ENCODE measurements around the gene CFAP54.

CFAP54 gene

GRCh38 chr12:96774496-96775256 is 285.3 kb downstream of the CFAP54 start:
- TF ChIP-seq CTCF (IDR thresholded peaks at IDR 0.05; ENCODE audit: low read depth, low read length), result no peak

GRCh38 chr12:96776908-96777307 is 287.5 kb downstream of the CFAP54 start:
- TF ChIP-seq CTCF (IDR thresholded peaks at IDR 0.05; ENCODE audit: low read depth, low read length), result no peak
- no peak overlapping the region for H3K4me3 ChIP-seq (ENCODE audit: low read depth, low read length)

More at GRCh38 chr12:96774496-96775256, 285.3 kb downstream of the CFAP54 start:
- H3K4me3 ChIP-seq (ENCODE audit: low read depth, low read length), result no peak overlapping the region

- no peak for TF ChIP-seq CTCF (IDR thresholded peaks at IDR 0.05; ENCODE audit: low read depth, low read length)
- H3K4me3 ChIP-seq (ENCODE audit: low read depth, low read length), result no peak overlapping the region
Measured at GRCh38 chr12:96780330-96780729, 291.0 kb downstream of the CFAP54 start.

GRCh38 chr12:96786791-96787190 is 297.4 kb downstream of the CFAP54 start:
- no peak overlapping the region for H3K4me3 ChIP-seq (ENCODE audit: low read depth, low read length)
- TF ChIP-seq CTCF (IDR thresholded peaks at IDR 0.05; ENCODE audit: low read depth, low read length), result no peak

GRCh38 chr12:96803969-96804368 is 314.6 kb downstream of the CFAP54 start:
- H3K4me3 ChIP-seq (ENCODE audit: low read depth, low read length), result no peak overlapping the region
- no peak for TF ChIP-seq CTCF (IDR thresholded peaks at IDR 0.05; ENCODE audit: low read depth, low read length)

- no peak overlapping the region for H3K4me3 ChIP-seq (ENCODE audit: low read depth, low read length)
- no peak for TF ChIP-seq CTCF (IDR thresholded peaks at IDR 0.05; ENCODE audit: low read depth, low read length)
Measured at GRCh38 chr12:96806272-96806671, 316.9 kb downstream of the CFAP54 start.

GRCh38 chr12:96807741-96808140 is 318.4 kb downstream of the CFAP54 start:
- TF ChIP-seq CTCF (IDR thresholded peaks at IDR 0.05; ENCODE audit: low read depth, low read length), result no peak

More at GRCh38 chr12:96807741-96808140, 318.4 kb downstream of the CFAP54 start:
- H3K4me3 ChIP-seq (ENCODE audit: low read depth, low read length), result no peak overlapping the region

All from WI38 (cell line).